WTC11 (cell line): ENCODE measurements around the gene PARP12. TPM values are rescaled to one million over a fixed set of nuclear protein-coding genes. Genes with fewer than 3 reads are reported as not detected.

Source experiments
- ATAC-seq: fragments of 200-7000 bp; cut with Tn5 transposase; 2 replicates; pipeline ENCODE4 v1.10.0; 2021; ENCODE audit warnings: mild to moderate bottlenecking, moderate library complexity
- CTCF ChIA-PET: fragments of 300-600 bp; sonication (Branson Sonifier 250); formaldehyde crosslinking; loops from one replicate; lab custom pipeline; 2021; ENCODE audit warnings: antibody characterized with exemption; lab: Charles Lee
- POLR2A ChIA-PET: fragments of 350-600 bp; sonication (Branson Sonifier 250); formaldehyde crosslinking; loops from one replicate; lab custom pipeline; 2021; ENCODE audit warnings: antibody characterized with exemption; lab: Charles Lee
- DNase-seq: peaks from one replicate; pipeline ENCODE4 v3.0.0; 2021; ENCODE audit warnings: low spot score
- H3K27ac Mint-ChIP-seq: 2 replicates; pipeline ENCODE4 v1.8.0; 2021; ENCODE audit warnings: mixed read lengths
- H3K27me3 Mint-ChIP-seq: 2 replicates; pipeline ENCODE4 v1.8.0; 2021; ENCODE audit warnings: low read depth, mild to moderate bottlenecking, moderate library complexity, mixed read lengths
- H3K36me3 Mint-ChIP-seq: 2 replicates; pipeline ENCODE4 v1.8.0; 2021; ENCODE audit warnings: mixed read lengths
- H3K4me1 Mint-ChIP-seq: 2 replicates; pipeline ENCODE4 v1.8.0; 2022; ENCODE audit warnings: mixed read lengths
- H3K4me3 Mint-ChIP-seq: 2 replicates; pipeline ENCODE4 v1.8.0; 2021; ENCODE audit warnings: mild to moderate bottlenecking, moderate library complexity, mixed read lengths
- H3K9me3 Mint-ChIP-seq: 2 replicates; pipeline ENCODE4 v1.8.0; 2021; ENCODE audit warnings: mixed read lengths
- CREM ChIP-seq: sonication (generic); formaldehyde crosslinking; IDR thresholded peaks from 2 replicates; pipeline ENCODE4 v1.8.1; 2022; ENCODE audit warnings: mild to moderate bottlenecking, missing genetic modification reagents, moderate library complexity
- FOXP1 ChIP-seq: sonication (generic); formaldehyde crosslinking; IDR thresholded peaks from 2 replicates; pipeline ENCODE4 v1.8.0; 2022; ENCODE audit warnings: missing genetic modification reagents, mild to moderate bottlenecking, moderate library complexity, borderline replicate concordance
- JAZF1 ChIP-seq: fragments of 250-450 bp; sonication (Bioruptor Pico); IDR thresholded peaks from 2 replicates; pipeline ENCODE4 v1.9.0; 2021; ENCODE audit warnings: moderate library complexity, mild to moderate bottlenecking, inconsistent platforms
- MXD4 ChIP-seq: fragments of 250-450 bp; sonication (Bioruptor Pico); IDR thresholded peaks from 2 replicates; pipeline ENCODE4 v1.8.0; 2021; ENCODE audit warnings: mild to moderate bottlenecking, moderate library complexity, borderline replicate concordance
- MYBL2 ChIP-seq: sonication (generic); formaldehyde crosslinking; IDR thresholded peaks from 2 replicates; pipeline ENCODE4 v1.8.1; 2023; ENCODE audit warnings: mild to moderate bottlenecking, moderate library complexity, missing genetic modification reagents
- NFATC4 ChIP-seq: fragments of 250-450 bp; sonication (Bioruptor Pico); IDR thresholded peaks from 2 replicates; pipeline ENCODE4 v1.9.0; 2021; ENCODE audit warnings: mild to moderate bottlenecking
- NR3C1 ChIP-seq: sonication (generic); formaldehyde crosslinking; conservative IDR thresholded peaks from 2 replicates; pipeline ENCODE4 v1.8.1; 2023; ENCODE audit warnings: low read depth, mild to moderate bottlenecking, missing genetic modification reagents
- TCF7 ChIP-seq: sonication (generic); formaldehyde crosslinking; IDR thresholded peaks from 2 replicates; pipeline ENCODE4 v1.8.0; 2022; ENCODE audit warnings: mild to moderate bottlenecking, low read depth, missing genetic modification reagents, moderate library complexity
- TEAD1 ChIP-seq: sonication (generic); formaldehyde crosslinking; IDR thresholded peaks from 2 replicates; pipeline ENCODE4 v1.8.0; 2022; ENCODE audit warnings: mild to moderate bottlenecking, missing genetic modification reagents
- TP53 ChIP-seq: sonication (generic); formaldehyde crosslinking; IDR thresholded peaks from 2 replicates; pipeline ENCODE4 v1.8.1; 2023; ENCODE audit warnings: mild to moderate bottlenecking, missing genetic modification reagents
- ZBTB21 ChIP-seq: sonication (generic); formaldehyde crosslinking; IDR thresholded peaks from 2 replicates; pipeline ENCODE4 v1.8.1; 2023; ENCODE audit warnings: mild to moderate bottlenecking, missing genetic modification reagents, borderline replicate concordance
- ZNF121 ChIP-seq: sonication (generic); formaldehyde crosslinking; IDR thresholded peaks from 2 replicates; pipeline ENCODE4 v1.8.0; 2023; ENCODE audit warnings: missing genetic modification reagents
- ZNF263 ChIP-seq: sonication (generic); formaldehyde crosslinking; IDR thresholded peaks from 2 replicates; pipeline ENCODE4 v1.8.1; 2022; ENCODE audit warnings: low read depth, mild to moderate bottlenecking, moderate library complexity, missing genetic modification reagents
- ZNF423 ChIP-seq: fragments of 250-450 bp; sonication (Bioruptor Pico); IDR thresholded peaks from 2 replicates; pipeline ENCODE4 v2.1.2; 2022; ENCODE audit warnings: mild to moderate bottlenecking, moderate library complexity
- total RNA-seq: library from RNA; stranded (reverse); gene quantifications from 3 replicates; pipeline ENCODE4 v1.2.3, GENCODE V29; 2021
- TF ChIP-seq, protein P1 (sequence below): fragments of 250-450 bp; sonication (Bioruptor Pico); IDR thresholded peaks from 2 replicates; pipeline ENCODE4 v1.9.0; 2021; ENCODE audit warnings: mild to moderate bottlenecking, borderline replicate concordance
- TF ChIP-seq, protein P2 (sequence below): fragments of 250-450 bp; sonication (Bioruptor Pico); conservative IDR thresholded peaks from 2 replicates; pipeline ENCODE4 v1.9.0; 2021; ENCODE audit warnings: mild to moderate bottlenecking
- TF ChIP-seq, protein P3 (sequence below): sonication (generic); formaldehyde crosslinking; IDR thresholded peaks from 2 replicates; pipeline ENCODE4 v1.8.1; 2022; ENCODE audit warnings: low read depth, mild to moderate bottlenecking, moderate library complexity, missing genetic modification reagents, borderline replicate concordance
- TF ChIP-seq, protein P4 (sequence below): sonication (generic); formaldehyde crosslinking; IDR thresholded peaks from 2 replicates; pipeline ENCODE4 v1.8.1; 2023; ENCODE audit warnings: mild to moderate bottlenecking, missing genetic modification reagents
- TF ChIP-seq, protein P5 (sequence below): sonication (generic); formaldehyde crosslinking; IDR thresholded peaks from 2 replicates; pipeline ENCODE4 v1.8.1; 2023; ENCODE audit warnings: mild to moderate bottlenecking, moderate library complexity, missing genetic modification reagents

Gene PARP12
- total RNA-seq, 1 experiment from 2014 or later: 9.1 TPM

DNA sequence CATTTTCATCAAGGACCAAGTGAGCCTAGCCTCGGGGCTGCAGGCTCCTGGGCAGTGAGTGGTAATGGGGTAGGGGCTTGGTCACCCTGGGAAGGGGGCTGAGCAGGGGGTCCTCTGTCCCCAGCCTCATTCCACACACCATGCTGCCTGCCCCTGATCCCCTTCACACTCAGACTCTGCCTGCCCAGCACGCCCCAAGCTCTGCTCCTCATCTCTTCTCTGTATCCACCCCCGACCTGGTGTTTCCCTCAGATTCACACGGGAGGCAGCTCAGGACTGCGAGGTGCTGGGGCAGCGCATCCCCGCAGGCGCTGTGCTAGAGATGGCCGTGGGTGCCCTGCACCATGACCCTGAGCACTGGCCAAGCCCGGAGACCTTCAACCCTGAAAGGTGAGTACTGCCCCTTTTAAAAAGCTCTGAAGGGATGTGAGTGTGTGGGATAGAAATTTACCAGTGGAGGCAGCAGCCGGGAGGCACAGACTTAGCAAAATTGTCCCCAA is 47.2 kb downstream of the PARP12 start (continued):
- TF ChIP-seq, protein P1, sequence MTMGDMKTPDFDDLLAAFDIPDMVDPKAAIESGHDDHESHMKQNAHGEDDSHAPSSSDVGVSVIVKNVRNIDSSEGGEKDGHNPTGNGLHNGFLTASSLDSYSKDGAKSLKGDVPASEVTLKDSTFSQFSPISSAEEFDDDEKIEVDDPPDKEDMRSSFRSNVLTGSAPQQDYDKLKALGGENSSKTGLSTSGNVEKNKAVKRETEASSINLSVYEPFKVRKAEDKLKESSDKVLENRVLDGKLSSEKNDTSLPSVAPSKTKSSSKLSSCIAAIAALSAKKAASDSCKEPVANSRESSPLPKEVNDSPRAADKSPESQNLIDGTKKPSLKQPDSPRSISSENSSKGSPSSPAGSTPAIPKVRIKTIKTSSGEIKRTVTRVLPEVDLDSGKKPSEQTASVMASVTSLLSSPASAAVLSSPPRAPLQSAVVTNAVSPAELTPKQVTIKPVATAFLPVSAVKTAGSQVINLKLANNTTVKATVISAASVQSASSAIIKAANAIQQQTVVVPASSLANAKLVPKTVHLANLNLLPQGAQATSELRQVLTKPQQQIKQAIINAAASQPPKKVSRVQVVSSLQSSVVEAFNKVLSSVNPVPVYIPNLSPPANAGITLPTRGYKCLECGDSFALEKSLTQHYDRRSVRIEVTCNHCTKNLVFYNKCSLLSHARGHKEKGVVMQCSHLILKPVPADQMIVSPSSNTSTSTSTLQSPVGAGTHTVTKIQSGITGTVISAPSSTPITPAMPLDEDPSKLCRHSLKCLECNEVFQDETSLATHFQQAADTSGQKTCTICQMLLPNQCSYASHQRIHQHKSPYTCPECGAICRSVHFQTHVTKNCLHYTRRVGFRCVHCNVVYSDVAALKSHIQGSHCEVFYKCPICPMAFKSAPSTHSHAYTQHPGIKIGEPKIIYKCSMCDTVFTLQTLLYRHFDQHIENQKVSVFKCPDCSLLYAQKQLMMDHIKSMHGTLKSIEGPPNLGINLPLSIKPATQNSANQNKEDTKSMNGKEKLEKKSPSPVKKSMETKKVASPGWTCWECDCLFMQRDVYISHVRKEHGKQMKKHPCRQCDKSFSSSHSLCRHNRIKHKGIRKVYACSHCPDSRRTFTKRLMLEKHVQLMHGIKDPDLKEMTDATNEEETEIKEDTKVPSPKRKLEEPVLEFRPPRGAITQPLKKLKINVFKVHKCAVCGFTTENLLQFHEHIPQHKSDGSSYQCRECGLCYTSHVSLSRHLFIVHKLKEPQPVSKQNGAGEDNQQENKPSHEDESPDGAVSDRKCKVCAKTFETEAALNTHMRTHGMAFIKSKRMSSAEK (CRISPR knock-in tag): no peak
- TF ChIP-seq MXD4 (no peak), TEAD1 (CRISPR knock-in tag) (no peak), JAZF1 (CRISPR knock-in tag) (no peak), FOXP1 (CRISPR knock-in tag) (no peak), TCF7 (CRISPR knock-in tag) (no peak)
- TF ChIP-seq, protein P2, sequence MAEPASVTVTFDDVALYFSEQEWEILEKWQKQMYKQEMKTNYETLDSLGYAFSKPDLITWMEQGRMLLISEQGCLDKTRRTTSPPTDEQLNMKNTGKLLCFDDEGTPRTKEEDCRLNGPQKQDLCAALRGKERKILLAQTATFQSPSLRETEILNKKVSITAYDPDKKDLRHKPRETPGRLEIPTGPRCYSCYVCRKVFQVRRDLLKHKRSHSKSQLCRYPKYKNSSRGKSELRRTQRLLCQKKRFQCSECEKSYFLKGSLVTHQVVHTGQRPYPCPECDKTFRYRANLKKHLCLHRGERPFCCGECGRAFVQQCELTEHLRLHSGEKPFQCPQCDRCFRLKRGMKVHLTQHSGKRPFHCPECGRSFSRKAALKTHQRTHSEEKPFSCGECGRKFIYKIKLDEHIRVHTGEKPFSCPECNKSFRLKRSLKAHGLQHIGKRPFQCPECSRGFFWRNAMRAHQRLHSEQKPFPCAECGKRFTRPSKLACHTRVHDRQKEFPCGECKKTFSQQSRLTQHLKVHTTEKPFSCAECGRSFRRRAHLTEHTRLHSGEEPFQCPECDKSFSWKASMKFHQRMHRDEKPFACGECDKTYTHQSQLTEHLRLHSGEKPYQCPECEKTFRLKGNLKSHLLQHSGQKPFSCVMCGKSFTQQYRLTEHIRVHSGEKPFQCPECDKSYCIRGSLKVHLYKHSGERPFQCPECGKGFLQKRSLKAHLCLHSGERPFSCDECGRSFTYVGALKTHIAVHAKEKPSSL (CRISPR knock-in tag): no peak

DNA sequence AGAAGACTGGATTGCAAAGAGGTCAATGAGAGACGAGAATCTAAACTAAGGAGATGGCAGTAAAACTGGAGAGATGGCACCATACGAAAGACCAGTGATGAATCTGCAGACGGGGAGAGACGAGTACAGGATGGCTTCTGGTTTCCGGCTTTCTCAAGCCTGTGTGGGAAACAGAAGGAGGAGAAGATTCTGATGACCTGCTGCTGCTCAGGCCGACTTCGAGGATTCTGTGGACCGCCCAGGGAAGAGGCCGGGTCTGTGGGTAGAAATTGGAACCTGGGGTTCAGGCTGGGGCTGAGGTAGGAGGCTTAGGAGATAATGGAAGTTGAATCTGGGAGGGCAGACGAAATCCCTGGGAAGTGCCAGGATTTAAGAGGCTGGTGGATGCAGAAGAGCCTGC is 48.6 kb downstream of the PARP12 start:
- H3K4me3 Mint-ChIP-seq: no peak overlapping the region
- ChIA-PET CTCF (no interaction called here), POLR2A (no interaction called here)
- no peak for ATAC-seq
- TF ChIP-seq CREM (CRISPR knock-in tag) (no peak), ZNF121 (no peak), ZNF423 (CRISPR knock-in tag) (no peak), ZBTB21 (CRISPR knock-in tag) (no peak)
- TF ChIP-seq, protein P3, sequence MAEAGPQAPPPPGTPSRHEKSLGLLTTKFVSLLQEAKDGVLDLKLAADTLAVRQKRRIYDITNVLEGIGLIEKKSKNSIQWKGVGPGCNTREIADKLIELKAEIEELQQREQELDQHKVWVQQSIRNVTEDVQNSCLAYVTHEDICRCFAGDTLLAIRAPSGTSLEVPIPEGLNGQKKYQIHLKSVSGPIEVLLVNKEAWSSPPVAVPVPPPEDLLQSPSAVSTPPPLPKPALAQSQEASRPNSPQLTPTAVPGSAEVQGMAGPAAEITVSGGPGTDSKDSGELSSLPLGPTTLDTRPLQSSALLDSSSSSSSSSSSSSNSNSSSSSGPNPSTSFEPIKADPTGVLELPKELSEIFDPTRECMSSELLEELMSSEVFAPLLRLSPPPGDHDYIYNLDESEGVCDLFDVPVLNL (CRISPR knock-in tag): no peak
- H3K36me3 Mint-ChIP-seq: no peaks in the 10 kb centered on the region
- no peak overlapping the region for H3K27ac Mint-ChIP-seq
- no peaks in the 10 kb centered on the region for H3K9me3 Mint-ChIP-seq
- H3K4me1 Mint-ChIP-seq: peaks cover 18% of the 10 kb centered on the region
- H3K27me3 Mint-ChIP-seq: no peaks in the 10 kb centered on the region; the same call in 1 of the 2 replicates
- no peak for DNase-seq

DNA sequence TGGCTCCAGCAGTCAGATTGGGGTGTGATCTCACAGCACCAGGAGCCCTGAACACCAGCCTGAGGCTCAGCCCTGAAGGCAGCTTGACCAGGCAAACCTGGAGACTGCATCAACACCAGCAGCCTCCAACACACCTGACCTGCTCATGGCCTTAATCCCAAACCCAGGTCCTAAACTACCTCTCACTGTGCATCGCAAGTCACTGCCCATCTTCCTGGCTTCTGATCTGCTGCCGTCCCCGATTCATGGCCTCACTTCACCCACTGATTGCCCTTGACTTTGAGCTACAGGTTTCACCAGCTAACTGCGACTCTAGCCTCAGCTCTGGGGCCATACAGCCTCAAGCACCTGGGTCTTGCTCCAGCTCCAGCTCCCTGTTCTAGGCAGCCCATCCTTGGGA is 49.1 kb downstream of the PARP12 start:
- H3K4me3 Mint-ChIP-seq: no peak overlapping the region
- TF ChIP-seq FOXP1 (CRISPR knock-in tag): no peak
- no peak for TF ChIP-seq MYBL2
- TF ChIP-seq ZNF423 (CRISPR knock-in tag): no peak
- no peak for TF ChIP-seq NR3C1
- TF ChIP-seq, protein P4, sequence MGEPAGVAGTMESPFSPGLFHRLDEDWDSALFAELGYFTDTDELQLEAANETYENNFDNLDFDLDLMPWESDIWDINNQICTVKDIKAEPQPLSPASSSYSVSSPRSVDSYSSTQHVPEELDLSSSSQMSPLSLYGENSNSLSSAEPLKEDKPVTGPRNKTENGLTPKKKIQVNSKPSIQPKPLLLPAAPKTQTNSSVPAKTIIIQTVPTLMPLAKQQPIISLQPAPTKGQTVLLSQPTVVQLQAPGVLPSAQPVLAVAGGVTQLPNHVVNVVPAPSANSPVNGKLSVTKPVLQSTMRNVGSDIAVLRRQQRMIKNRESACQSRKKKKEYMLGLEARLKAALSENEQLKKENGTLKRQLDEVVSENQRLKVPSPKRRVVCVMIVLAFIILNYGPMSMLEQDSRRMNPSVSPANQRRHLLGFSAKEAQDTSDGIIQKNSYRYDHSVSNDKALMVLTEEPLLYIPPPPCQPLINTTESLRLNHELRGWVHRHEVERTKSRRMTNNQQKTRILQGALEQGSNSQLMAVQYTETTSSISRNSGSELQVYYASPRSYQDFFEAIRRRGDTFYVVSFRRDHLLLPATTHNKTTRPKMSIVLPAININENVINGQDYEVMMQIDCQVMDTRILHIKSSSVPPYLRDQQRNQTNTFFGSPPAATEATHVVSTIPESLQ (CRISPR knock-in tag): no peak
- no peak for TF ChIP-seq NFATC4
- TF ChIP-seq MXD4: no peak
- TF ChIP-seq TP53 (CRISPR knock-in tag): no peak
- no peak for TF ChIP-seq ZNF263
- TF ChIP-seq, protein P5, sequence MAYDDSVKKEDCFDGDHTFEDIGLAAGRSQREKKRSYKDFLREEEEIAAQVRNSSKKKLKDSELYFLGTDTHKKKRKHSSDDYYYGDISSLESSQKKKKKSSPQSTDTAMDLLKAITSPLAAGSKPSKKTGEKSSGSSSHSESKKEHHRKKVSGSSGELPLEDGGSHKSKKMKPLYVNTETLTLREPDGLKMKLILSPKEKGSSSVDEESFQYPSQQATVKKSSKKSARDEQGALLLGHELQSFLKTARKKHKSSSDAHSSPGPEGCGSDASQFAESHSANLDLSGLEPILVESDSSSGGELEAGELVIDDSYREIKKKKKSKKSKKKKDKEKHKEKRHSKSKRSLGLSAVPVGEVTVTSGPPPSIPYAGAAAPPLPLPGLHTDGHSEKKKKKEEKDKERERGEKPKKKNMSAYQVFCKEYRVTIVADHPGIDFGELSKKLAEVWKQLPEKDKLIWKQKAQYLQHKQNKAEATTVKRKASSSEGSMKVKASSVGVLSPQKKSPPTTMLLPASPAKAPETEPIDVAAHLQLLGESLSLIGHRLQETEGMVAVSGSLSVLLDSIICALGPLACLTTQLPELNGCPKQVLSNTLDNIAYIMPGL (CRISPR knock-in tag): no peak

More for the DNA sequence above, 49.1 kb downstream of the PARP12 start:
- ChIA-PET POLR2A (no interaction called here), CTCF (no interaction called here)
- H3K36me3 Mint-ChIP-seq: no peaks in the 10 kb centered on the region
- ATAC-seq: no peak
- H3K9me3 Mint-ChIP-seq: no peaks in the 10 kb centered on the region
- DNase-seq: no peak
- no peak overlapping the region for H3K27ac Mint-ChIP-seq
- no peaks in the 10 kb centered on the region; the same call in 1 of the 2 replicates for H3K27me3 Mint-ChIP-seq
- H3K4me1 Mint-ChIP-seq: peaks cover 21% of the 10 kb centered on the region
